ENCODE measurements around the gene CEP164. TPM values are rescaled to one million over a fixed set of nuclear protein-coding genes. Genes with fewer than 3 reads are reported as not detected.

The CEP164 gene
- total and polyA plus RNA-seq, 9 of the 15 experiments (the other 6 are each of a cell fraction or from before 2014, with no cell fraction given) = 2.1 to 16.5 (median 10.4) TPM

- no peak for TF ChIP-seq HBP1 (CRISPR knock-in tag; IDR thresholded peaks at IDR 0.05)
- TF ChIP-seq STAT5B (CRISPR knock-in tag; IDR thresholded peaks at IDR 0.05) = no peak
- TF ChIP-seq PURB (CRISPR knock-in tag; IDR thresholded peaks at IDR 0.05; ENCODE audit: low read depth) = no peak
- no peak for TF ChIP-seq HMBOX1 (IDR thresholded peaks at IDR 0.05)
- TF ChIP-seq RBM22 (IDR thresholded peaks at IDR 0.05; ENCODE audit: low read depth, low read length, poor library complexity, severe bottlenecking) = no peak
- TF ChIP-seq ARID2 (IDR thresholded peaks at IDR 0.05) = no peak
- TF ChIP-seq ESRRB (CRISPR knock-in tag; IDR thresholded peaks at IDR 0.05; ENCODE audit: borderline replicate concordance) = no peak
Observed at GRCh38 chr11:117371453-117371852, 43.8 kb downstream of the CEP164 start (continued).

GRCh38 chr11:117374316-117375055 is 46.8 kb downstream of the CEP164 start:
- DNase-seq (ENCODE audit: extremely low read depth in 1 of 4, low spot score in 3 of 4) (no peak), FAIRE-seq (no peak), ATAC-seq (no peak)
- no peak overlapping the region for H3K27ac ChIP-seq (ENCODE audit: extremely low read depth, low read depth, low read length)
- intact Hi-C loops (cut with micrococcal nuclease) (no loop called here), in situ Hi-C loops (cut with MboI) (no loop called here)
- H3K4me3 ChIP-seq = no peak overlapping the region
- H3K36me3 ChIP-seq (ENCODE audit: control insufficient read depth, insufficient read depth, low read length) = peaks cover 4% of the 10 kb centered on the region; the same call in 1 of the 3 replicates
- no peaks in the 10 kb centered on the region for H3K27me3 ChIP-seq (ENCODE audit: control insufficient read depth in 2 of 2, insufficient read depth in 2 of 2, low read length in 2 of 2)
- BruUV-seq (replicated peaks) = no TSS peak
- H4K20me1 ChIP-seq (replicated peaks; ENCODE audit: control insufficient read depth, insufficient read depth, low read length) = no peaks in the 10 kb centered on the region
- ChIA-PET POLR2A (interaction anchor here (0.6 to 0.7 kb wide), 2 partner anchors 68 to 170 kb away, joined by 3 read pairs; no protein-coding TSS in a partner anchor), CTCF (ENCODE audit: low intra/inter-chr PET ratio) (interaction anchor here (0.5 kb wide), 1 partner anchor 258 kb away, joined by 5 read pairs; no protein-coding TSS in a partner anchor)
- H3K4me1 ChIP-seq (replicated peaks in 1 of 2; ENCODE audit: control insufficient read depth in 2 of 2, insufficient read depth in 2 of 2, low read length in 2 of 2) = no peaks in the 10 kb centered on the region
- H2AFZ ChIP-seq (ENCODE audit: low read depth, low read length) = no peak overlapping the region
- no peaks in the 10 kb centered on the region for H3K79me2 ChIP-seq (ENCODE audit: control insufficient read depth, insufficient read depth, low read length)
- H3K9me3 ChIP-seq (replicated peaks; ENCODE audit: control insufficient read depth, insufficient read depth, low read depth, low read length) = no peaks in the 10 kb centered on the region
- 24% methylated on average over 8 of the region's 8 CpGs for WGBS (ENCODE audit: insufficient coverage, low coverage, missing lambda C conversion rate)
- H3K4me2 ChIP-seq (ENCODE audit: insufficient read depth, low read length) = no peak overlapping the region
- H3K9me1 ChIP-seq (ENCODE audit: control insufficient read depth, insufficient read depth, low read length) = no peaks in the 10 kb centered on the region
- 0 out of 4 replicates have a peak overlapping the region, but pooled peaks of 1 of the 2 experiments have one; percentile 7 for H3K9ac ChIP-seq (ENCODE audit: insufficient read depth in 1 of 2, low read depth in 2 of 2, low read length in 2 of 2)
- TF ChIP-seq ZNF316 (IDR thresholded peaks at IDR 0.05) (0 out of 2 replicates have a peak, but pooled peaks have one; percentile 21), ZNF395 (CRISPR knock-in tag; IDR thresholded peaks at IDR 0.05) (no peak), NFE2 (IDR thresholded peaks at IDR 0.05; ENCODE audit: low read depth) (no peak), C11orf30 (IDR thresholded peaks at IDR 0.05; ENCODE audit: low read depth) (peak; percentile 11; the same call in 1 of the 2 replicates), POLR2AphosphoS5 (IDR thresholded peaks at IDR 0.05; ENCODE audit: control insufficient read depth, insufficient read depth, low read depth, low read length) (no peak)
